DOHH2 (cell line): ENCODE results near the gene ANTXR1.

Experiments used
- CTCF ChIP-seq: fragments of 200-600 bp; sonication (generic); IDR thresholded peaks from one replicate; pipeline ENCODE4 v1.5.1; 2014; ENCODE audit warnings: antibody characterized with exemption, mild to moderate bottlenecking, low read depth, low read length; ENCODE audit not compliant: poor library complexity, severe bottlenecking
- EZH2phosphoT487 ChIP-seq: fragments of 200-600 bp; sonication (generic); IDR thresholded peaks from 2 replicates; pipeline ENCODE4 v1.6.1; 2017; ENCODE audit warnings: borderline replicate concordance, mild to moderate bottlenecking, antibody characterized with exemption, low read length, moderate library complexity, mixed read lengths

- no peak for TF ChIP-seq CTCF
- no peak for TF ChIP-seq EZH2phosphoT487
Measured at GRCh38 chr2:69065735-69066336, 52.9 kb downstream of the ANTXR1 start.
